AG04450 (cell line): ENCODE data around the gene HSD17B1. TPM values are rescaled to one million over a fixed set of nuclear protein-coding genes. Genes with fewer than 3 reads are reported as not detected.

ENCODE experiments used
- CTCF ChIA-PET: fragments of 300-600, 350-600 bp; formaldehyde crosslinking; extraction: SDS; loops from one replicate; lab custom pipeline; 2022; ENCODE audit warnings: antibody characterized with exemption, inconsistent platforms; lab: Charles Lee
- POLR2A ChIA-PET: fragments of 350-600 bp; formaldehyde crosslinking; extraction: SDS; loops from one replicate; lab custom pipeline; 2021; ENCODE audit warnings: antibody characterized with exemption, inconsistent platforms; lab: Yijun Ruan, JAX
- DNase-seq: peaks from one replicate; pipeline ENCODE4 v3.0.0-alpha.2; 2011; ENCODE audit warnings: low read depth, low spot score
- H3K27ac ChIP-seq: one replicate; pipeline ENCODE4 v1.5.1; 2012; ENCODE audit warnings: low read depth, low read length, control low read depth
- H3K27me3 ChIP-seq: one replicate; pipeline ENCODE4 v1.6.0; 2012; ENCODE audit warnings: low read length; ENCODE audit not compliant: control insufficient read depth, insufficient read depth
- H3K4me3 ChIP-seq: 2 replicates; pipeline ENCODE4 v1.5.1; 2011; ENCODE audit warnings: mild to moderate bottlenecking, low read depth, low read length, control low read depth
- H3K9me3 ChIP-seq: 2 replicates; pipeline ENCODE4 v1.5.1; 2012; ENCODE audit warnings: low read length; ENCODE audit not compliant: control insufficient read depth, insufficient read depth
- polyA plus RNA-seq: library from polyadenylated mRNA; depleted of rRNA; stranded (reverse); fragments of >200 nt; gene quantifications from 2 replicates; pipeline ENCODE4 v1.2.3, GENCODE V29; 2011
- TF ChIP-seq, protein P1 (sequence below): IDR thresholded peaks from 2 replicates; pipeline ENCODE4 v1.5.1; 2011; ENCODE audit warnings: low read depth, low read length, control low read depth, inconsistent platforms

Gene HSD17B1
- polyA plus RNA-seq, 1 experiment, result 0.87 TPM

DNA sequence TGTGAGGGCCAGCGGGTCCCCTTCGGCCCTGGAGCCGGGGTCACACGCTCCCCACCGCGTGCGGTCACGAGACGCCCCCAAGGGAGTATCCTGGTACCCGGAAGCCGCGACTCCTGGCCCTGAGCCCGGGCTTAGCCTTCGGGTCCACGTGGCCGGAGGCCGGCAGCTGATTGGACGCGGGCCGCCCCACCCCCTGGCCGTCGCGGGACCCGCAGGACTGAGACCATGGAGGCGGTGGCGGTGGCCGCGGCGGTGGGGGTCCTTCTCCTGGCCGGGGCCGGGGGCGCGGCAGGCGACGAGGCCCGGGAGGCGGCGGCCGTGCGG lies 16.7 kb upstream of the HSD17B1 start, which contains the start of gene NAGLU:
NAGLU (plus strand) TSS at position 194 of the 324 bp plus-strand sequence; CDS start at position 226, 32 bp downstream.
- H3K4me3 ChIP-seq, result peak within 1 kb of the TSS; percentile 69
- no peak for DNase-seq
- TF ChIP-seq, protein P1, sequence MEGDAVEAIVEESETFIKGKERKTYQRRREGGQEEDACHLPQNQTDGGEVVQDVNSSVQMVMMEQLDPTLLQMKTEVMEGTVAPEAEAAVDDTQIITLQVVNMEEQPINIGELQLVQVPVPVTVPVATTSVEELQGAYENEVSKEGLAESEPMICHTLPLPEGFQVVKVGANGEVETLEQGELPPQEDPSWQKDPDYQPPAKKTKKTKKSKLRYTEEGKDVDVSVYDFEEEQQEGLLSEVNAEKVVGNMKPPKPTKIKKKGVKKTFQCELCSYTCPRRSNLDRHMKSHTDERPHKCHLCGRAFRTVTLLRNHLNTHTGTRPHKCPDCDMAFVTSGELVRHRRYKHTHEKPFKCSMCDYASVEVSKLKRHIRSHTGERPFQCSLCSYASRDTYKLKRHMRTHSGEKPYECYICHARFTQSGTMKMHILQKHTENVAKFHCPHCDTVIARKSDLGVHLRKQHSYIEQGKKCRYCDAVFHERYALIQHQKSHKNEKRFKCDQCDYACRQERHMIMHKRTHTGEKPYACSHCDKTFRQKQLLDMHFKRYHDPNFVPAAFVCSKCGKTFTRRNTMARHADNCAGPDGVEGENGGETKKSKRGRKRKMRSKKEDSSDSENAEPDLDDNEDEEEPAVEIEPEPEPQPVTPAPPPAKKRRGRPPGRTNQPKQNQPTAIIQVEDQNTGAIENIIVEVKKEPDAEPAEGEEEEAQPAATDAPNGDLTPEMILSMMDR, result no peak
- H3K27me3 ChIP-seq, result no peaks in the 10 kb centered on the region
- POLR2A ChIA-PET, result interaction anchor here (0.5 to 2.2 kb wide), 11 partner anchors 9 to 485 kb away, joined by 3 to 17 read pairs (median 5); partner anchors contain the start of genes CAVIN1 and MLX
- H3K27ac ChIP-seq, result peak within 1 kb of the TSS; percentile 70
- H3K9me3 ChIP-seq, result no peaks in the 10 kb centered on the region; the same call in 1 of the 2 replicates
- CTCF ChIA-PET, result interaction anchor here (1.0 to 1.8 kb wide), 3 partner anchors 18 to 314 kb away, joined by 3 to 6 read pairs (median 4); partner anchors contain the start of gene CAVIN1

DNA sequence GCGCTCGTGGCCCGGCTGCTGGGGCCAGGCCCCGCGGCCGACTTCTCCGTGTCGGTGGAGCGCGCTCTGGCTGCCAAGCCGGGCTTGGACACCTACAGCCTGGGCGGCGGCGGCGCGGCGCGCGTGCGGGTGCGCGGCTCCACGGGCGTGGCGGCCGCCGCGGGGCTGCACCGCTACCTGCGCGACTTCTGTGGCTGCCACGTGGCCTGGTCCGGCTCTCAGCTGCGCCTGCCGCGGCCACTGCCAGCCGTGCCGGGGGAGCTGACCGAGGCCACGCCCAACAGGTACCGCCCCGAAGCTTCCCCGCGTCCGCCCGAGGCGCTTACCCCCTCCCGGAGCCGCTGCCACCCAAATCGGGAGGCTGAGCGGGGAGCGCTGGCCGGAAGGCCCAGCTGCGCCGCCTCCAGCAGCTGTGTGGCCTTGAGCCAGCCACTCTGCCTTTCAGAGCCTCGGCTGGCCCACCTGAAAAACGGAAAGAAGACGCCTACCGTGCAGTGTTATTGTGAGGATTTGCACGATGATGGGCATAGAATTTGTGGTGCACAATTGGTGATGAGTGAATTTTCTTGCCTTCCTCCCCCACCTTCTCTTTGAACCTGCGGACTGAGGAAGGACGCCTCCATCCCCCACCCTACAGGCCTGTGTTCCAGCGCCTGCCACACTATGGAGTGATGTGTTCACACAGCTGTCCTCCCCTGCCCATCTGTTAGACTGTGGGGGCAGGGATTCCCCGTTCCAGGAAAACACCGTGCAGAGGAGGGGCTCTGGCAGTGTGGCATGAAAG lies 16.2 kb upstream of the HSD17B1 start:
- DNase-seq, result peak; percentile 62
- ChIA-PET CTCF (interaction anchor here (1.0 to 1.8 kb wide), 3 partner anchors 19 to 315 kb away, joined by 3 to 6 read pairs (median 4); partner anchors contain the start of gene CAVIN1), POLR2A (interaction anchor here (0.6 to 2.2 kb wide), 11 partner anchors 9 to 606 kb away, joined by 3 to 17 read pairs (median 5); partner anchors contain the start of genes CAVIN1, MLX and ODAD4)
- Histone ChIP-seq H3K27me3 (no peaks in the 10 kb centered on the region), H3K27ac (peak overlapping the region; percentile 21), H3K9me3 (no peaks in the 10 kb centered on the region; the same call in 1 of the 2 replicates), H3K4me3 (peak overlapping the region; percentile 69)
- TF ChIP-seq, protein P1, result no peak

DNA sequence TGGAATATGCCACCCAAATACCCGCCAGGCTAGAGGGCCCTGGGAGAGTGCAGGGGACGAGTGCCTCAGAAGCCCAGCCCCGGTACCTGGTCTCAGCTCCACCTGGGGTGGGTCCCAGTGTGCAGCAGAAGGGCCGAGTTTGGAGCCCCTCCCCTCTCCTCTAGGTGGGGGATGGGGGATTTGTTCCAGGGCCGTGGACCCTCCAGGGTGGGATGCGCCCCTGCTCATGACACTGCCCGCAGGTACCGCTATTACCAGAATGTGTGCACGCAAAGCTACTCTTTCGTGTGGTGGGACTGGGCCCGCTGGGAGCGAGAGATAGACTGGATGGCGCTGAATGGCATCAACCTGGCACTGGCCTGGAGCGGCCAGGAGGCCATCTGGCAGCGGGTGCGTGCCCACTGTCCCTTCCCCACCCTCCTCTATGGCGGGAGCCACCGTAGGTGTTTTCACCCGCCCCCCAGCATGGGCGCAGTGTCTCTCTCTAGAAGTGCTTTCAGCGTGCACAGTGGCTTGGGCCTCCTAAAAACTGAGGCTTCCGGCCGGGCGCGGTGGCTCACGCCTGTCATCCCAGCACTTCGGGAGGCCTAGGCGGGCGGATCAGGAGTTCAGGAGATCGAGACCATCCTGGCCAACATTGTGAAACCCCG lies 15.4 kb upstream of the HSD17B1 start:
- H3K9me3 ChIP-seq, result no peaks in the 10 kb centered on the region; the same call in 1 of the 2 replicates
- peak overlapping the region; percentile 69 for H3K4me3 ChIP-seq
- H3K27ac ChIP-seq, result peak overlapping the region; percentile 21
- ChIA-PET POLR2A (interaction anchor here (0.6 to 2.2 kb wide), 7 partner anchors 8 to 607 kb away, joined by 3 to 17 read pairs (median 5); partner anchors contain the start of genes CAVIN1 and ODAD4), CTCF (interaction anchor here (1.0 to 1.3 kb wide), 2 partner anchors 114 to 315 kb away, joined by 3 to 4 read pairs; partner anchors contain the start of gene CAVIN1)
- TF ChIP-seq, protein P1, result no peak
- H3K27me3 ChIP-seq, result no peaks in the 10 kb centered on the region
- DNase-seq, result no peak

DNA sequence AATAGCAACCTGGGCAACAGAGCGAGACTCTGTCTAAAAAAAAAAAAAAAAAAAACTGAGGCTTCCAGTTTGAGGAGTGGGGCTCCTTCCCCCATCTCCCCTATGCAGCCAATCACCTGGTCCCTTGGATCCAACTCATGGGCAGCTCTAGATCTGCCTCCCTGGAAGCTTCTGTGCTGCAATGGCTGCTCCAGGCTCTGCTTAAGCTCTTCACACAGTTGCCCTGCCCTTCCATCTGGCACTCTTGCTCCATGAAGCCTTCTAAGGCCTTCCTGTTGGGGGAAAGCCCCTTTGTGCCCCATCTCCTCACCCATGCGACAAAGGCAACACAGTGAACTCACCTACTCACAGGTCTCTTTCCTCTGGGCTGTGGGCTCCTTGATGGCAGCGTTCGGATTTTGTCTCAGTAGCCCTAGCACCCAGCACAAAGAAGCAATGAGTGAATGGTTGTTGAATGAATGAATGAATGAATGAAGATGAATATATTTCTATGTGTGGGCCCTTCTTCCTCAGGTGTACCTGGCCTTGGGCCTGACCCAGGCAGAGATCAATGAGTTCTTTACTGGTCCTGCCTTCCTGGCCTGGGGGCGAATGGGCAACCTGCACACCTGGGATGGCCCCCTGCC lies 14.8 kb upstream of the HSD17B1 start:
- no peak for DNase-seq
- Histone ChIP-seq H3K9me3 (no peaks in the 10 kb centered on the region; the same call in 1 of the 2 replicates), H3K4me3 (no peak overlapping the region), H3K27ac (no peak overlapping the region), H3K27me3 (no peaks in the 10 kb centered on the region)
- TF ChIP-seq, protein P1, result no peak
- CTCF ChIA-PET, result no interaction called here
- POLR2A ChIA-PET, result no interaction called here
